K562 (cell line): ENCODE measurements around the gene COX19. TPM values are rescaled to one million over a fixed set of nuclear protein-coding genes. Genes with fewer than 3 reads are reported as not detected.

Experiments used
- BHLHE40 ChIP-seq: IDR thresholded peaks from 2 replicates; pipeline ENCODE4 v1.6.1; 2011; ENCODE audit warnings: low read length, improper control_type of control experiment
- CBFB ChIP-seq: sonication (generic); formaldehyde crosslinking; IDR thresholded peaks from 2 replicates; pipeline ENCODE4 v1.4.0; 2020; ENCODE audit warnings: mild to moderate bottlenecking, missing genetic modification reagents
- DNMT1 ChIP-seq: fragments of 450-650 bp; IDR thresholded peaks from 2 replicates; pipeline ENCODE4 v1.6.1; 2016; ENCODE audit warnings: antibody characterized with exemption, mild to moderate bottlenecking
- ETV6 ChIP-seq, 3 experiments: fragments of 150-350 bp in 1 of 3; sonication (generic) in 1 of 3; formaldehyde crosslinking in 1 of 3; IDR thresholded peaks; 2 replicates each; pipeline versions ENCODE4 v1.6.1 to v1.8.0; 2014 to 2022; ENCODE audit warnings: borderline replicate concordance in 2 of 3, low read depth in 2 of 3, antibody characterized with exemption in 1 of 3, low read length in 1 of 3, mild to moderate bottlenecking in 1 of 3, missing genetic modification reagents in 1 of 3
- HNRNPL ChIP-seq: fragments of 200-400 bp; formaldehyde crosslinking; IDR thresholded peaks from 2 replicates; pipeline ENCODE4 v1.6.1; 2017; ENCODE audit warnings: low read depth, mild to moderate bottlenecking, low read length
- HNRNPUL1 ChIP-seq: fragments of 200-400 bp; formaldehyde crosslinking; IDR thresholded peaks from 2 replicates; pipeline ENCODE4 v1.6.1; 2017; ENCODE audit warnings: low read length
- MCM7 ChIP-seq, 2 experiments: fragments of 450-650 bp; IDR thresholded peaks; 2 replicates each; pipeline ENCODE4 v1.6.1; 2016 to 2018
- MXI1 ChIP-seq: IDR thresholded peaks from 2 replicates; pipeline ENCODE4 v1.6.1; 2011; ENCODE audit warnings: low read depth, mild to moderate bottlenecking, improper control_type of control experiment, low read length
- NCOA6 ChIP-seq: fragments of 450-650 bp; IDR thresholded peaks from 2 replicates; pipeline ENCODE4 v1.6.1; 2017; ENCODE audit warnings: mild to moderate bottlenecking
- RNF2 ChIP-seq: sonication (generic); IDR thresholded peaks from 2 replicates; pipeline ENCODE4 v1.6.1; 2016
- SMAD2 ChIP-seq: fragments of 150-350 bp; IDR thresholded peaks from 2 replicates; pipeline ENCODE4 v1.6.1; 2014; ENCODE audit warnings: low read depth, mild to moderate bottlenecking, low read length
- SRSF3 ChIP-seq: fragments of 200-400 bp; formaldehyde crosslinking; IDR thresholded peaks from 2 replicates; pipeline ENCODE4 v1.6.1; 2016; ENCODE audit warnings: mild to moderate bottlenecking, low read length, moderate library complexity; ENCODE audit not compliant: insufficient read depth
- XRCC5 ChIP-seq: fragments of 200-400 bp; formaldehyde crosslinking; IDR thresholded peaks from 2 replicates; pipeline ENCODE4 v1.6.1; 2017; ENCODE audit warnings: low read depth, mild to moderate bottlenecking, low read length
- ZNF134 ChIP-seq: fragments of 250-450 bp; sonication (Bioruptor Pico); conservative IDR thresholded peaks from 2 replicates; pipeline ENCODE4 v1.4.0; 2020
- ZNF780A ChIP-seq: fragments of 250-450 bp; sonication (Bioruptor Pico); IDR thresholded peaks from 2 replicates; pipeline ENCODE4 v1.5.0; 2021; ENCODE audit warnings: mild to moderate bottlenecking
- polyA plus RNA-seq, 8 experiments: library from polyadenylated mRNA; depleted of rRNA in 4 of 8; stranded (reverse) in 5 of 8; unstranded in 3 of 8; fragments of >200 nt; fragmentation: Nextera tagmentation in 2 of 8; fragmentation: Illumina TruSeq in 1 of 8; extraction: Ambion mirVana in 2 of 8; extraction: Trizol in 1 of 8; gene quantifications; 2 replicates each; pipeline versions ENCODE4 v1.2.1 to v1.2.3, GENCODE V29; 2011 to 2014; ENCODE audit warnings: inconsistent platforms in 1 of 8, missing spikeins in 1 of 8
- total RNA-seq, 7 experiments: library from RNA; depleted of rRNA in 6 of 7; stranded (reverse); fragments of >200 nt in 6 of 7; fragmentation: Illumina TruSeq in 2 of 7; extraction: Trizol in 2 of 7; gene quantifications; 2 replicates each; pipeline versions ENCODE4 v1.2.1 to v1.2.3, GENCODE V29; 2011 to 2021; ENCODE audit warnings: low replicate concordance in 1 of 7
- TF ChIP-seq, protein P1 (sequence below), 2 experiments: fragments of 450-650 bp; conservative IDR thresholded peaks; 2 replicates each; pipeline ENCODE4 v1.6.1; 2017; ENCODE audit warnings: mild to moderate bottlenecking in 2 of 2, moderate library complexity in 2 of 2
- TF ChIP-seq, protein P2 (sequence below): sonication (generic); formaldehyde crosslinking; IDR thresholded peaks from 2 replicates; pipeline ENCODE4 v1.8.0; 2023; ENCODE audit warnings: mild to moderate bottlenecking, missing genetic modification reagents
- TF ChIP-seq, protein P3 (sequence below): fragments of 250-450 bp; sonication (Bioruptor Pico); IDR thresholded peaks from 2 replicates; pipeline ENCODE4 v1.5.0; 2020; ENCODE audit warnings: mild to moderate bottlenecking, borderline replicate concordance
- TF ChIP-seq, protein P4 (sequence below): fragments of 450-650 bp; formaldehyde crosslinking; IDR thresholded peaks from 2 replicates; pipeline ENCODE4 v1.4.0; 2020; ENCODE audit warnings: mild to moderate bottlenecking, moderate library complexity
- TF ChIP-seq, protein P5 (sequence below): fragments of 250-450 bp; sonication (Bioruptor Pico); IDR thresholded peaks from 2 replicates; pipeline ENCODE4 v1.5.0; 2020; ENCODE audit warnings: mild to moderate bottlenecking

The COX19 gene
- total and polyA plus RNA-seq, 9 of the 15 experiments (the other 6 are each of a cell fraction or from before 2014, with no cell fraction given): 5.2 to 10.5 (median 7.9) TPM

DNA sequence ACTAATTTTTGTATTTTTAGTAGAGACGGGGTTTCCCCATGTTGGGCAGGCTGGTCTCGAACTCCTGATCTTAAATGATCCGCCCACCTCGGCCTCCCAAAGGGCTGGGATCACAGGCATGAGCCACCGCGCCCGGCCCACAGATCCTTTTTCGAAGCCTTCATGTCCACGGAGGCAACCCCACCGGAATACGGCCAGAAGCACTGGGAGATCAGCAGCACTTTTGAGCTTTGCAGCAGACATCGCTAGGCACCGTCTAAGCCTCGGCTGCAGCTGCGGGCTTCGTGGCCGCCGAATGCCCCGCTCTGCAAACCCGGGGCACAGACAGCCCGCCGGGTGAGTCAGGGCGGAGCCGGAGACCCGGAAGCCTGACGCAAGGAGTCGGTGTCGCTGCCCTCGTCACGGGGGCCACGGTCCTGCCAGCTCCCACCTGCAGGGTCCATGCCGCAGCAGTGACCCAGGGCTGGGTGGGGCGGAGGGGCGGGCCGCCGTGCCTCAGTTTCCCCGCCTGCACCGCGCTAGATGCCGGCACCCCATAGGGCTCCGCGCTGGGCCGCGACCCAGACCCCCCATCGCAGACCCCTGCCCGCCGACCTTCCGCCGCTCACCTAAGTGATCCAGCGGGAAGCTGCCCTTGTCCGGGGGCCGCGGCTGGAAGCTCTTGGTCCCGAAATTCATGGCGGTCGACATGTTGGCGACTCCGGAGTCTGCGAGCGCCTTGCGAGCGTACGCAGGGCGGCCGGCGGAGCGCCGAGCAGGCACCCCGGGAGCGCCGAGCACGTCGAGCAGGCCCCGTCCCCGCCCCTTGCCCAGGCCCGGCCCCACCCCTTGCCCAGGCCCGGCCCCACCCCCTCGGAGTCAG, at the start of gene COX19 (continued):
- TF ChIP-seq SMAD2 (no peak), SRSF3 (0 out of 2 replicates have a peak, but pooled peaks have one; percentile 52), BHLHE40 (peak; percentile 47), ETV6 (IDR thresholded peaks at IDR 0.05; ENCODE audit: borderline replicate concordance in 1 of 2, low read depth in 2 of 2, low read length in 1 of 2) (no peak), ETV6 (CRISPR knock-in tag; IDR thresholded peaks at IDR 0.05; ENCODE audit: borderline replicate concordance) (peak; percentile 66; the same call in 1 of the 2 replicates), ZNF134 (CRISPR knock-in tag) (no peak), DNMT1 (no peak), MXI1 (no peak), MCM7 (IDR thresholded peaks at IDR 0.05) (no peak), CBFB (CRISPR knock-in tag) (no peak), HNRNPUL1 (no peak), ZNF780A (no peak), NCOA6 (peak; percentile 87), HNRNPL (peak; percentile 66; the same call in 1 of the 2 replicates), XRCC5 (peak; percentile 73), RNF2 (0 out of 2 replicates have a peak, but pooled peaks have one; percentile 38)
- TF ChIP-seq, protein P1, sequence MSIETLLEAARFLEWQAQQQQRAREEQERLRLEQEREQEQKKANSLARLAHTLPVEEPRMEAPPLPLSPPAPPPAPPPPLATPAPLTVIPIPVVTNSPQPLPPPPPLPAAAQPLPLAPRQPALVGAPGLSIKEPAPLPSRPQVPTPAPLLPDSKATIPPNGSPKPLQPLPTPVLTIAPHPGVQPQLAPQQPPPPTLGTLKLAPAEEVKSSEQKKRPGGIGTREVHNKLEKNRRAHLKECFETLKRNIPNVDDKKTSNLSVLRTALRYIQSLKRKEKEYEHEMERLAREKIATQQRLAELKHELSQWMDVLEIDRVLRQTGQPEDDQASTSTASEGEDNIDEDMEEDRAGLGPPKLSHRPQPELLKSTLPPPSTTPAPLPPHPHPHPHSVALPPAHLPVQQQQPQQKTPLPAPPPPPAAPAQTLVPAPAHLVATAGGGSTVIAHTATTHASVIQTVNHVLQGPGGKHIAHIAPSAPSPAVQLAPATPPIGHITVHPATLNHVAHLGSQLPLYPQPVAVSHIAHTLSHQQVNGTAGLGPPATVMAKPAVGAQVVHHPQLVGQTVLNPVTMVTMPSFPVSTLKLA (conservative IDR thresholded peaks at IDR 0.05): peak in 1 of 2 experiments; percentile 79; a peak in 3 of 4 replicates
- TF ChIP-seq, protein P2, sequence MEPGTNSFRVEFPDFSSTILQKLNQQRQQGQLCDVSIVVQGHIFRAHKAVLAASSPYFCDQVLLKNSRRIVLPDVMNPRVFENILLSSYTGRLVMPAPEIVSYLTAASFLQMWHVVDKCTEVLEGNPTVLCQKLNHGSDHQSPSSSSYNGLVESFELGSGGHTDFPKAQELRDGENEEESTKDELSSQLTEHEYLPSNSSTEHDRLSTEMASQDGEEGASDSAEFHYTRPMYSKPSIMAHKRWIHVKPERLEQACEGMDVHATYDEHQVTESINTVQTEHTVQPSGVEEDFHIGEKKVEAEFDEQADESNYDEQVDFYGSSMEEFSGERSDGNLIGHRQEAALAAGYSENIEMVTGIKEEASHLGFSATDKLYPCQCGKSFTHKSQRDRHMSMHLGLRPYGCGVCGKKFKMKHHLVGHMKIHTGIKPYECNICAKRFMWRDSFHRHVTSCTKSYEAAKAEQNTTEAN (CRISPR knock-in tag): no peak
- TF ChIP-seq, protein P3, sequence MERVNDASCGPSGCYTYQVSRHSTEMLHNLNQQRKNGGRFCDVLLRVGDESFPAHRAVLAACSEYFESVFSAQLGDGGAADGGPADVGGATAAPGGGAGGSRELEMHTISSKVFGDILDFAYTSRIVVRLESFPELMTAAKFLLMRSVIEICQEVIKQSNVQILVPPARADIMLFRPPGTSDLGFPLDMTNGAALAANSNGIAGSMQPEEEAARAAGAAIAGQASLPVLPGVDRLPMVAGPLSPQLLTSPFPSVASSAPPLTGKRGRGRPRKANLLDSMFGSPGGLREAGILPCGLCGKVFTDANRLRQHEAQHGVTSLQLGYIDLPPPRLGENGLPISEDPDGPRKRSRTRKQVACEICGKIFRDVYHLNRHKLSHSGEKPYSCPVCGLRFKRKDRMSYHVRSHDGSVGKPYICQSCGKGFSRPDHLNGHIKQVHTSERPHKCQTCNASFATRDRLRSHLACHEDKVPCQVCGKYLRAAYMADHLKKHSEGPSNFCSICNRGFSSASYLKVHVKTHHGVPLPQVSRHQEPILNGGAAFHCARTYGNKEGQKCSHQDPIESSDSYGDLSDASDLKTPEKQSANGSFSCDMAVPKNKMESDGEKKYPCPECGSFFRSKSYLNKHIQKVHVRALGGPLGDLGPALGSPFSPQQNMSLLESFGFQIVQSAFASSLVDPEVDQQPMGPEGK (CRISPR knock-in tag): no peak
- TF ChIP-seq, protein P4, sequence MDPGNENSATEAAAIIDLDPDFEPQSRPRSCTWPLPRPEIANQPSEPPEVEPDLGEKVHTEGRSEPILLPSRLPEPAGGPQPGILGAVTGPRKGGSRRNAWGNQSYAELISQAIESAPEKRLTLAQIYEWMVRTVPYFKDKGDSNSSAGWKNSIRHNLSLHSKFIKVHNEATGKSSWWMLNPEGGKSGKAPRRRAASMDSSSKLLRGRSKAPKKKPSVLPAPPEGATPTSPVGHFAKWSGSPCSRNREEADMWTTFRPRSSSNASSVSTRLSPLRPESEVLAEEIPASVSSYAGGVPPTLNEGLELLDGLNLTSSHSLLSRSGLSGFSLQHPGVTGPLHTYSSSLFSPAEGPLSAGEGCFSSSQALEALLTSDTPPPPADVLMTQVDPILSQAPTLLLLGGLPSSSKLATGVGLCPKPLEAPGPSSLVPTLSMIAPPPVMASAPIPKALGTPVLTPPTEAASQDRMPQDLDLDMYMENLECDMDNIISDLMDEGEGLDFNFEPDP: no peak
- TF ChIP-seq, protein P5, sequence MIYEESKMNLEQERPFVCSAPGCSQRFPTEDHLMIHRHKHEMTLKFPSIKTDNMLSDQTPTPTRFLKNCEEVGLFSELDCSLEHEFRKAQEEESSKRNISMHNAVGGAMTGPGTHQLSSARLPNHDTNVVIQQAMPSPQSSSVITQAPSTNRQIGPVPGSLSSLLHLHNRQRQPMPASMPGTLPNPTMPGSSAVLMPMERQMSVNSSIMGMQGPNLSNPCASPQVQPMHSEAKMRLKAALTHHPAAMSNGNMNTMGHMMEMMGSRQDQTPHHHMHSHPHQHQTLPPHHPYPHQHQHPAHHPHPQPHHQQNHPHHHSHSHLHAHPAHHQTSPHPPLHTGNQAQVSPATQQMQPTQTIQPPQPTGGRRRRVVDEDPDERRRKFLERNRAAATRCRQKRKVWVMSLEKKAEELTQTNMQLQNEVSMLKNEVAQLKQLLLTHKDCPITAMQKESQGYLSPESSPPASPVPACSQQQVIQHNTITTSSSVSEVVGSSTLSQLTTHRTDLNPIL: no peak
